Measurements from ENCODE around the gene INO80.

Gene INO80

GRCh38 chr15:40930430-40931299 is 185.4 kb downstream of the INO80 start:
- DNase-seq (ENCODE audit: low read depth), result no peak

DNA sequence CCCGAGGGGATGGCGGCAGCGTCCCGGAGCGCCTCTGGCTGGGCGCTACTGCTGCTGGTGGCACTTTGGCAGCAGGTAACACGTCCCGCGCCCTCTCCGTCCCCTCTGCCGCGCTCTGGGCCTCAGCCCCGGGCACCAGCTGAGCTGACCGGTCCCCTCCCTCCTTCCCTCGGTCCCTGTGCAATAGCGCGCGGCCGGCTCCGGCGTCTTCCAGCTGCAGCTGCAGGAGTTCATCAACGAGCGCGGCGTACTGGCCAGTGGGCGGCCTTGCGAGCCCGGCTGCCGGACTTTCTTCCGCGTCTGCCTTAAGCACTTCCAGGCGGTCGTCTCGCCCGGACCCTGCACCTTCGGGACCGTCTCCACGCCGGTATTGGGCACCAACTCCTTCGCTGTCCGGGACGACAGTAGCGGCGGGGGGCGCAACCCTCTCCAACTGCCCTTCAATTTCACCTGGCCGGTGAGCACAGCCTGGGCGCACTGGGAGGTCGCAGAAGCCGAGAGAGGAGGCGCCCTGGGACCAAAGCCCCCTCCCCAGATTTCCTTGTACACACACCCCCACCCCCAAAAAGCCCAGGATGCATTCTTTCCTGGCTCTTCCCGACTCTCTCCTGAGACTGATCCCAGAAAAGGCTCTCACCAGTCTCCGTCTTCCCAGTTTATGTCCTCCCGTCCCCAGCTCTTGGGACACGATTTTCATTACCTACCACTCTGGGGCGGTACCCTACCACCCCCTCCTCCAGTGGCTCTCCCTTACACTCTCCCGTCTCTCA is 186.2 kb downstream of the INO80 start:
- DNase-seq (ENCODE audit: low read depth), result no peak
